GM23248 (cell line): ENCODE measurements around the gene NQO1.

Experiments
- EZH2 ChIP-seq: fragments of 200-600 bp; sonication (generic); IDR thresholded peaks from 2 replicates; pipeline ENCODE4 v1.6.1; 2018; ENCODE audit warnings: antibody characterized with exemption, mild to moderate bottlenecking; ENCODE audit not compliant: insufficient read depth, poor library complexity, severe bottlenecking
- EZH2phosphoT487 ChIP-seq: fragments of 200-600 bp; sonication (generic); IDR thresholded peaks from 2 replicates; pipeline ENCODE4 v1.6.1; 2018; ENCODE audit warnings: antibody characterized with exemption, moderate library complexity, mild to moderate bottlenecking, low read depth; ENCODE audit not compliant: insufficient read depth

GRCh38 chr16:69771651-69771967 is 45.2 kb upstream of the NQO1 start:
- TF ChIP-seq EZH2 = no peak
- TF ChIP-seq EZH2phosphoT487 = no peak
